WTC11 (cell line): ENCODE measurements around the gene RHBDD1.

Source experiments
- CBFB ChIP-seq: sonication (generic); formaldehyde crosslinking; IDR thresholded peaks from 2 replicates; pipeline ENCODE4 v1.8.1; 2022; ENCODE audit warnings: mild to moderate bottlenecking, low read depth, missing genetic modification reagents
- E2F4 ChIP-seq: sonication (generic); formaldehyde crosslinking; IDR thresholded peaks from 2 replicates; pipeline ENCODE4 v1.8.1; 2022; ENCODE audit warnings: low read depth, mild to moderate bottlenecking, moderate library complexity, missing genetic modification reagents, borderline replicate concordance
- GABPB1 ChIP-seq: sonication (generic); formaldehyde crosslinking; IDR thresholded peaks from 2 replicates; pipeline ENCODE4 v1.8.1; 2023; ENCODE audit warnings: mild to moderate bottlenecking, missing genetic modification reagents
- HMGA2 ChIP-seq: fragments of 250-450 bp; sonication (Bioruptor Pico); IDR thresholded peaks from 2 replicates; pipeline ENCODE4 v1.4.0; 2021; ENCODE audit warnings: mild to moderate bottlenecking, moderate library complexity
- NR1H2 ChIP-seq: sonication (generic); formaldehyde crosslinking; IDR thresholded peaks from 2 replicates; pipeline ENCODE4 v1.9.0; 2021; ENCODE audit warnings: mild to moderate bottlenecking, moderate library complexity, missing genetic modification reagents
- SMAD3 ChIP-seq: sonication (generic); formaldehyde crosslinking; IDR thresholded peaks from 2 replicates; pipeline ENCODE4 v1.8.0; 2022; ENCODE audit warnings: missing genetic modification reagents, mild to moderate bottlenecking, borderline replicate concordance
- ZBTB21 ChIP-seq: sonication (generic); formaldehyde crosslinking; IDR thresholded peaks from 2 replicates; pipeline ENCODE4 v1.8.1; 2023; ENCODE audit warnings: mild to moderate bottlenecking, missing genetic modification reagents, borderline replicate concordance
- ZNF232 ChIP-seq: sonication (generic); formaldehyde crosslinking; IDR thresholded peaks from 2 replicates; pipeline ENCODE4 v1.8.0; 2022; ENCODE audit warnings: mild to moderate bottlenecking, missing genetic modification reagents
- ZNF423 ChIP-seq: fragments of 250-450 bp; sonication (Bioruptor Pico); IDR thresholded peaks from 2 replicates; pipeline ENCODE4 v2.1.2; 2022; ENCODE audit warnings: mild to moderate bottlenecking, moderate library complexity
- TF ChIP-seq, protein P1 (sequence below): fragments of 200-600 bp; IDR thresholded peaks from 2 replicates; pipeline ENCODE4 v1.8.0; 2022; ENCODE audit warnings: antibody characterized with exemption
- TF ChIP-seq, protein P2 (sequence below): sonication (generic); formaldehyde crosslinking; IDR thresholded peaks from 2 replicates; pipeline ENCODE4 v1.8.0; 2023; ENCODE audit warnings: missing genetic modification reagents

- TF ChIP-seq, protein P1, sequence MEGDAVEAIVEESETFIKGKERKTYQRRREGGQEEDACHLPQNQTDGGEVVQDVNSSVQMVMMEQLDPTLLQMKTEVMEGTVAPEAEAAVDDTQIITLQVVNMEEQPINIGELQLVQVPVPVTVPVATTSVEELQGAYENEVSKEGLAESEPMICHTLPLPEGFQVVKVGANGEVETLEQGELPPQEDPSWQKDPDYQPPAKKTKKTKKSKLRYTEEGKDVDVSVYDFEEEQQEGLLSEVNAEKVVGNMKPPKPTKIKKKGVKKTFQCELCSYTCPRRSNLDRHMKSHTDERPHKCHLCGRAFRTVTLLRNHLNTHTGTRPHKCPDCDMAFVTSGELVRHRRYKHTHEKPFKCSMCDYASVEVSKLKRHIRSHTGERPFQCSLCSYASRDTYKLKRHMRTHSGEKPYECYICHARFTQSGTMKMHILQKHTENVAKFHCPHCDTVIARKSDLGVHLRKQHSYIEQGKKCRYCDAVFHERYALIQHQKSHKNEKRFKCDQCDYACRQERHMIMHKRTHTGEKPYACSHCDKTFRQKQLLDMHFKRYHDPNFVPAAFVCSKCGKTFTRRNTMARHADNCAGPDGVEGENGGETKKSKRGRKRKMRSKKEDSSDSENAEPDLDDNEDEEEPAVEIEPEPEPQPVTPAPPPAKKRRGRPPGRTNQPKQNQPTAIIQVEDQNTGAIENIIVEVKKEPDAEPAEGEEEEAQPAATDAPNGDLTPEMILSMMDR: no peak
- TF ChIP-seq, protein P2, sequence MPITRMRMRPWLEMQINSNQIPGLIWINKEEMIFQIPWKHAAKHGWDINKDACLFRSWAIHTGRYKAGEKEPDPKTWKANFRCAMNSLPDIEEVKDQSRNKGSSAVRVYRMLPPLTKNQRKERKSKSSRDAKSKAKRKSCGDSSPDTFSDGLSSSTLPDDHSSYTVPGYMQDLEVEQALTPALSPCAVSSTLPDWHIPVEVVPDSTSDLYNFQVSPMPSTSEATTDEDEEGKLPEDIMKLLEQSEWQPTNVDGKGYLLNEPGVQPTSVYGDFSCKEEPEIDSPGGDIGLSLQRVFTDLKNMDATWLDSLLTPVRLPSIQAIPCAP (CRISPR knock-in tag): no peak
- TF ChIP-seq SMAD3: no peak
- TF ChIP-seq ZBTB21: no peak
- no peak for TF ChIP-seq E2F4
- no peak for TF ChIP-seq NR1H2 (CRISPR knock-in tag)
- TF ChIP-seq GABPB1: no peak
- no peak for TF ChIP-seq ZNF232
- TF ChIP-seq ZNF423: no peak
- no peak for TF ChIP-seq HMGA2 (CRISPR knock-in tag)
- TF ChIP-seq CBFB (CRISPR knock-in tag): no peak
Observed at GRCh38 chr2:226794751-226795171, 41.1 kb upstream of the RHBDD1 start.
